H1 (cell line): Measurements from ENCODE around the gene NRXN3. TPM values are rescaled to one million over a fixed set of nuclear protein-coding genes. Genes with fewer than 3 reads are reported as not detected.

Experiments used
- CTCF ChIA-PET: fragments of 300-600 bp; sonication (Branson Sonifier 250); formaldehyde crosslinking; loops from one replicate; lab custom pipeline; 2021; ENCODE audit not compliant: partially characterized antibody; lab: Charles Lee
- POLR2A ChIA-PET: fragments of 300-600 bp; sonication (Branson Sonifier 250); formaldehyde crosslinking; loops from one replicate; lab custom pipeline; 2021; ENCODE audit warnings: inconsistent platforms; ENCODE audit not compliant: partially characterized antibody; lab: Charles Lee
- DNase-seq, 2 experiments: peaks; one replicate each; pipeline versions ENCODE4 v3.0.0 to v3.0.0-alpha.2; 2010 to 2022; ENCODE audit warnings: low spot score in 2 of 2, low read depth in 1 of 2, mixed read lengths in 1 of 2
- FAIRE-seq: peaks from 2 replicates; lab custom pipeline; 2011; peaks lifted over from hg19 to GRCh38; lab: Jason Lieb, UNC
- H2AFZ ChIP-seq: 2 replicates; pipeline ENCODE4 v1.8.1; 2012; ENCODE audit warnings: low read length, inconsistent platforms
- H2AK5ac ChIP-seq: 2 replicates; pipeline ENCODE4 v1.6.1; 2013; ENCODE audit warnings: low read depth, low read length
- H2BK120ac ChIP-seq: replicated peaks from 2 replicates; pipeline ENCODE3; 2013; ENCODE audit warnings: low read depth, low read length, inconsistent platforms
- H2BK12ac ChIP-seq: 2 replicates; pipeline ENCODE4 v1.6.1; 2013; ENCODE audit warnings: low read depth, low read length
- H2BK15ac ChIP-seq: 2 replicates; pipeline ENCODE4 v1.6.1; 2013; ENCODE audit warnings: low read length
- H2BK20ac ChIP-seq: 2 replicates; pipeline ENCODE4 v1.6.1; 2013; ENCODE audit warnings: low read length
- H2BK5ac ChIP-seq: 2 replicates; pipeline ENCODE4 v1.6.1; 2013; ENCODE audit warnings: low read depth, low read length
- H3K14ac ChIP-seq: 2 replicates; pipeline ENCODE4 v1.6.1; 2013; ENCODE audit warnings: inconsistent platforms; ENCODE audit not compliant: insufficient read length
- H3K18ac ChIP-seq: 2 replicates; pipeline ENCODE4 v1.6.1; 2013; ENCODE audit warnings: low read length; ENCODE audit errors: extremely low read depth
- H3K23ac ChIP-seq: 2 replicates; pipeline ENCODE4 v1.6.1; 2013; ENCODE audit warnings: inconsistent platforms; ENCODE audit not compliant: insufficient read length
- H3K23me2 ChIP-seq: 2 replicates; pipeline ENCODE4 v1.6.1; 2013; ENCODE audit warnings: low read depth, low read length
- H3K27ac ChIP-seq: 2 replicates; pipeline ENCODE4 v1.6.1; 2011; ENCODE audit warnings: low read depth, low read length, inconsistent platforms
- H3K27me3 ChIP-seq, 4 experiments: replicated peaks in 1 of 4; 1 replicate in 1 of 4; 2 replicates in 3 of 4; pipeline versions ENCODE4 v1.6.1 to v1.8.1; 2011 to 2013; ENCODE audit warnings: low read length in 3 of 4, mild to moderate bottlenecking in 3 of 4, inconsistent platforms in 2 of 4, mixed read lengths in 2 of 4, moderate library complexity in 1 of 4; ENCODE audit not compliant: control insufficient read depth in 3 of 4, insufficient read depth in 3 of 4; ENCODE audit errors: extremely low read depth in 1 of 4
- H3K36me3 ChIP-seq, 4 experiments: 2 replicates each; pipeline versions ENCODE4 v1.6.1 to v1.8.1; 2011 to 2013; ENCODE audit warnings: mild to moderate bottlenecking in 4 of 4, low read length in 3 of 4, moderate library complexity in 2 of 4, control low read depth in 1 of 4, inconsistent platforms in 1 of 4; ENCODE audit not compliant: insufficient read depth in 4 of 4, control insufficient read depth in 2 of 4
- H3K4ac ChIP-seq: replicated peaks from 2 replicates; pipeline ENCODE3; 2013; ENCODE audit warnings: low read length, low read depth, mixed read lengths, inconsistent platforms; ENCODE audit not compliant: insufficient read length
- H3K4me1 ChIP-seq, 4 experiments: replicated peaks in 1 of 4; 1 replicate in 1 of 4; 2 replicates in 3 of 4; pipeline versions ENCODE4 v1.6.1 to v1.8.1; 2011 to 2013; ENCODE audit warnings: low read length in 3 of 4, inconsistent platforms in 2 of 4, mixed read lengths in 1 of 4; ENCODE audit not compliant: insufficient read depth in 4 of 4, control insufficient read depth in 3 of 4
- H3K4me2 ChIP-seq, 2 experiments: 2 replicates each; pipeline versions ENCODE4 v1.6.1 to v1.8.1; 2011 to 2013; ENCODE audit warnings: low read depth in 2 of 2, low read length in 2 of 2, control low read depth in 1 of 2, inconsistent platforms in 1 of 2, mild to moderate bottlenecking in 1 of 2; ENCODE audit not compliant: insufficient read depth in 1 of 2
- H3K4me3 ChIP-seq, 4 experiments: fragments of 200-600, 300-600 bp in 1 of 4; sonication (generic), shearing (Covaris generic), sonication (Bioruptor Twin) in 1 of 4; 2 replicates each; pipeline versions ENCODE4 v1.5.1 to v1.8.1; 2011 to 2016; ENCODE audit warnings: low read length in 4 of 4, low read depth in 3 of 4, control low read depth in 2 of 4, inconsistent platforms in 2 of 4, mild to moderate bottlenecking in 2 of 4, mixed read lengths in 1 of 4, moderate library complexity in 1 of 4; ENCODE audit not compliant: insufficient read depth in 2 of 4; ENCODE audit errors: extremely low read depth in 1 of 4
- H3K56ac ChIP-seq: replicated peaks from 2 replicates; pipeline ENCODE3; 2013; ENCODE audit warnings: low read depth, mild to moderate bottlenecking, mixed read lengths, low read length, inconsistent platforms; ENCODE audit not compliant: insufficient read length
- H3K79me1 ChIP-seq: 2 replicates; pipeline ENCODE4 v1.6.1; 2013; ENCODE audit warnings: low read depth, low read length, control low read depth
- H3K79me2 ChIP-seq, 2 experiments: 2 replicates each; pipeline versions ENCODE4 v1.6.1 to v1.8.1; 2012 to 2013; ENCODE audit warnings: low read length in 2 of 2, mild to moderate bottlenecking in 2 of 2, inconsistent platforms in 1 of 2; ENCODE audit not compliant: insufficient read depth in 2 of 2, control insufficient read depth in 1 of 2
- H3K9ac ChIP-seq, 4 experiments: replicated peaks in 1 of 4; 1 replicate in 1 of 4; 2 replicates in 3 of 4; pipeline versions ENCODE4 v1.6.1 to v1.8.1; 2011 to 2013; ENCODE audit warnings: low read depth in 3 of 4, low read length in 3 of 4, control low read depth in 2 of 4, mild to moderate bottlenecking in 2 of 4, moderate library complexity in 2 of 4, inconsistent platforms in 1 of 4; ENCODE audit errors: extremely low read depth in 1 of 4
- H3K9me3 ChIP-seq, 2 experiments: 2 replicates each; pipeline versions ENCODE4 v1.6.1 to v1.8.1; 2012 to 2013; ENCODE audit warnings: mild to moderate bottlenecking in 2 of 2, moderate library complexity in 2 of 2, control low read depth in 1 of 2, inconsistent platforms in 1 of 2, low read depth in 1 of 2, low read length in 1 of 2, mixed read lengths in 1 of 2; ENCODE audit not compliant: insufficient read depth in 2 of 2
- H4K20me1 ChIP-seq, 2 experiments: replicated peaks in 1 of 2; 2 replicates each; pipeline versions ENCODE3 to v1.8.1; 2011 to 2013; ENCODE audit warnings: inconsistent platforms in 2 of 2, low read length in 2 of 2, mild to moderate bottlenecking in 1 of 2; ENCODE audit not compliant: insufficient read depth in 2 of 2, control insufficient read depth in 1 of 2
- H4K5ac ChIP-seq: 2 replicates; pipeline ENCODE4 v1.6.1; 2013; ENCODE audit warnings: low read length, low read depth, mixed read lengths, inconsistent platforms; ENCODE audit not compliant: insufficient read length
- H4K8ac ChIP-seq: 2 replicates; pipeline ENCODE4 v1.8.0; 2013; ENCODE audit warnings: mild to moderate bottlenecking, moderate library complexity, low read length, inconsistent platforms; ENCODE audit not compliant: insufficient read depth; ENCODE audit errors: extremely low read depth
- H4K91ac ChIP-seq: replicated peaks from 2 replicates; pipeline ENCODE3; 2013; ENCODE audit warnings: low read length, mixed read lengths, inconsistent platforms; ENCODE audit not compliant: insufficient read length
- ASH2L ChIP-seq: fragments of 200-600, 300-600 bp; sonication (generic); IDR thresholded peaks from one replicate; pipeline ENCODE4 v1.7.1; 2017; ENCODE audit warnings: low read length
- GABPA ChIP-seq: IDR thresholded peaks from 2 replicates; pipeline ENCODE4 v1.6.1; 2011; ENCODE audit warnings: mild to moderate bottlenecking, low read length, moderate library complexity, borderline replicate concordance; ENCODE audit not compliant: insufficient read depth
- JUN ChIP-seq: IDR thresholded peaks from 2 replicates; pipeline ENCODE4 v1.6.1; 2011; ENCODE audit warnings: low read depth, mild to moderate bottlenecking, improper control_type of control experiment, low read length
- MAFK ChIP-seq: IDR thresholded peaks from 2 replicates; pipeline ENCODE4 v1.6.1; 2012; ENCODE audit warnings: low read depth, mild to moderate bottlenecking, improper control_type of control experiment, low read length
- TAF1 ChIP-seq: IDR thresholded peaks from 2 replicates; pipeline ENCODE4 v1.6.1; 2011; ENCODE audit warnings: mild to moderate bottlenecking, low read depth, low read length
- USF2 ChIP-seq: IDR thresholded peaks from 2 replicates; pipeline ENCODE4 v1.6.1; 2011; ENCODE audit warnings: low read length, improper control_type of control experiment
- WGBS, 2 experiments: shearing (Covaris generic) in 1 of 2; methylation state at CpG; one replicate each; pipeline versions ENCODE4 v1.1.6 to v1.1.7; 2013 to 2015; ENCODE audit warnings: low lambda C conversion rate in 2 of 2, mixed read lengths in 2 of 2, inconsistent platforms in 1 of 2, low coverage in 1 of 2, missing lambda C conversion rate in 1 of 2; ENCODE audit not compliant: insufficient replicate concordance in 2 of 2, insufficient coverage in 1 of 2, insufficient read length in 1 of 2; ENCODE audit errors: extremely low coverage in 1 of 2, missing lambda C conversion rate in 1 of 2; 5-methylcytosine and 5-hydroxymethylcytosine counted together
- polyA plus RNA-seq, 7 experiments: library from polyadenylated mRNA; depleted of rRNA in 3 of 7; stranded (reverse) in 5 of 7; unstranded in 2 of 7; fragments of >200 nt in 5 of 7; fragments of 200-250 nt in 2 of 7; gene quantifications; 1 replicate in 5 of 7; 2 replicates in 1 of 7; 4 replicates in 1 of 7; pipeline versions ENCODE4 v1.2.1 to v1.2.3, GENCODE V29; 2011 to 2013; ENCODE audit warnings: missing spikeins in 2 of 7, mixed read lengths in 2 of 7
- total RNA-seq: library from RNA; stranded (reverse); fragmentation: NEBNext Ultra II Directional; extraction: Animal tissue kit (Norgen Biotek cat#: 25700); gene quantifications from 2 replicates; pipeline ENCODE4 v1.2.1, GENCODE V29; 2021

The NRXN3 gene
- total and polyA plus RNA-seq, 2 of the 8 experiments (the other 6 are each of a cell fraction or from before 2014, with no cell fraction given) = 2.6 to 4.1 TPM

DNA sequence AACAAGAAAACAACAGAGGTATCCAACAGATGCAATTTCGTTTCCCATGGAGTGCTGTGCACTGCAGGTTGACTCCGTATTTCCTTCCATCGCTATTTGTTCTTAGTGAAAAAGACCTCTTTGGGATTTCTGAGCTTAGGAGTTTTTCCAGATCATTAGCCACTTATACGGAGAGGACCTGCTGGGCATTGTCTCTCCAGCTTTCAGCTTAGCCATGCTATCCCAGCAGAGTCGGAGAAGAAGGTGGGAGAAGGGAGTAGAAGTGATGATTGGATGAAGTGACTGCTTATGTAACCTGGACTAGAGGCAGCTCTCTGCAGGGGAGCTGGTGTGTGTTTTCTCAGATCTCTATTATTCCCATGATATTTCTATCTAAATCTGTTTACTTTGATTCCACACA lies 1303.5 kb downstream of the NRXN3 start:
- Histone ChIP-seq H2AFZ (0 out of 2 replicates have a peak overlapping the region, but pooled peaks have one; percentile 5), H3K79me2 (no peaks in the 10 kb centered on the region), H3K56ac (no peak overlapping the region), H3K4me3 (no peak overlapping the region), H3K23me2 (no peaks in the 10 kb centered on the region), H4K91ac (no peak overlapping the region), H2BK5ac (no peak overlapping the region), H4K8ac (no peak overlapping the region), H3K4me1 (peaks cover 0 to 5% (median 0%) of the 10 kb centered on the region in 4 experiments; a peak in 2 of 7 replicates), H3K9me3 (no peaks in the 10 kb centered on the region), H3K9ac (no peak overlapping the region), H3K18ac (no peak overlapping the region), H2BK15ac (no peak overlapping the region), H3K4me2 (no peak overlapping the region), H3K79me1 (no peaks in the 10 kb centered on the region), H3K36me3 (no peaks in the 10 kb centered on the region), H3K23ac (no peak overlapping the region), H2AK5ac (no peak overlapping the region), H2BK12ac (no peak overlapping the region), H3K14ac (no peak overlapping the region), H3K27me3 (no peaks in the 10 kb centered on the region), H4K5ac (no peak overlapping the region), H3K4ac (no peak overlapping the region), H2BK120ac (no peak overlapping the region), H4K20me1 (no peaks in the 10 kb centered on the region), H2BK20ac (no peak overlapping the region), H3K27ac (no peak overlapping the region)
- DNase-seq = no peak
- POLR2A ChIA-PET = no interaction called here
- WGBS, 2 experiments = 92% methylated on average over 5 of the region's 5 CpGs; no CpG with 5 or more reads in 1 of the 2 experiments
- FAIRE-seq = no peak
- CTCF ChIA-PET = interaction anchor here (0.6 to 2.7 kb wide), 3 partner anchors 10 to 71 kb away, joined by 3 to 7 read pairs (median 3); no protein-coding TSS in a partner anchor
- no peak for TF ChIP-seq TAF1
- no peak for TF ChIP-seq ASH2L
- no peak for TF ChIP-seq USF2
- no peak for TF ChIP-seq MAFK
- TF ChIP-seq JUN = no peak
- TF ChIP-seq GABPA = no peak
